Panc1 (cell line): ENCODE data around the gene CYB5B. TPM values are rescaled to one million over a fixed set of nuclear protein-coding genes. Genes with fewer than 3 reads are reported as not detected.

ENCODE experiments used
- ATAC-seq: fragments of 200-7000 bp; cut with Tn5 transposase; 2 replicates; pipeline ENCODE4 v1.9.1; 2020; ENCODE audit warnings: mild to moderate bottlenecking, moderate library complexity
- BruUV-seq: library from RNA; stranded (reverse); fragments of 400-500 nt; replicated peaks from 2 replicates; lab custom pipeline; 2021; lab: Mats Ljungman, UMichigan
- CTCF ChIA-PET: fragments of 300-600 bp; sonication (Branson Sonifier 250); formaldehyde crosslinking; loops from one replicate; lab custom pipeline; 2022; ENCODE audit warnings: antibody characterized with exemption; lab: Charles Lee
- POLR2A ChIA-PET: fragments of 300-600 bp; sonication (Branson Sonifier 250); formaldehyde crosslinking; loops from one replicate; lab custom pipeline; 2022; ENCODE audit warnings: antibody characterized with exemption; lab: Charles Lee
- DNase-seq: peaks from one replicate; pipeline ENCODE4 v3.0.0-alpha.2; 2010; ENCODE audit warnings: low read depth, low spot score
- H3K27ac ChIP-seq: 2 replicates; pipeline ENCODE4 v1.5.1; 2011; ENCODE audit warnings: mild to moderate bottlenecking, low read length, inconsistent platforms
- H3K27me3 ChIP-seq: fragments of 200-500 bp; sonication (Bioruptor generic); 2 replicates; pipeline ENCODE4 v1.6.0; 2014; ENCODE audit warnings: low read length, inconsistent platforms; ENCODE audit not compliant: control insufficient read depth, insufficient read depth
- H3K36me3 ChIP-seq: fragments of 200-500 bp; sonication (Bioruptor generic); 2 replicates; pipeline ENCODE4 v1.5.1; 2014; ENCODE audit warnings: inconsistent platforms, mild to moderate bottlenecking, low read length, moderate library complexity; ENCODE audit not compliant: control insufficient read depth, insufficient read depth
- H3K4me1 ChIP-seq: 2 replicates; pipeline ENCODE4 v1.5.1; 2011; ENCODE audit warnings: inconsistent platforms, mild to moderate bottlenecking, low read length, moderate library complexity; ENCODE audit not compliant: control insufficient read depth, insufficient read depth
- H3K4me3 ChIP-seq, 2 experiments: 2 replicates each; pipeline ENCODE4 v1.5.1; 2011 to 2012; ENCODE audit warnings: low read depth in 2 of 2, low read length in 2 of 2, mild to moderate bottlenecking in 2 of 2, inconsistent platforms in 1 of 2, moderate library complexity in 1 of 2
- H3K9me3 ChIP-seq: fragments of 200-500 bp; sonication (Bioruptor generic); 2 replicates; pipeline ENCODE4 v1.5.1; 2014; ENCODE audit warnings: low read depth, mild to moderate bottlenecking, inconsistent platforms, low read length, moderate library complexity; ENCODE audit not compliant: control insufficient read depth, insufficient read depth
- CTCF ChIP-seq: fragments of 450-650 bp; IDR thresholded peaks from 2 replicates; pipeline ENCODE4 v1.5.1; 2017; ENCODE audit warnings: mild to moderate bottlenecking
- POLR2AphosphoS5 ChIP-seq: IDR thresholded peaks from 2 replicates; pipeline ENCODE4 v1.6.1; 2012; ENCODE audit warnings: mild to moderate bottlenecking, low read depth, low read length, moderate library complexity
- REST ChIP-seq, 2 experiments: IDR thresholded peaks; 2 replicates each; pipeline ENCODE4 v1.6.1; 2011 to 2012; ENCODE audit warnings: low read depth in 2 of 2, control low read depth in 1 of 2, low read length in 1 of 2, mild to moderate bottlenecking in 1 of 2, moderate library complexity in 1 of 2; ENCODE audit not compliant: insufficient read depth in 1 of 2
- SIN3A ChIP-seq: IDR thresholded peaks from 2 replicates; pipeline ENCODE4 v1.6.1; 2012; ENCODE audit warnings: low read depth, mild to moderate bottlenecking, low read length, moderate library complexity, borderline replicate concordance; ENCODE audit not compliant: insufficient read depth
- TCF7L2 ChIP-seq: IDR thresholded peaks from 2 replicates; pipeline ENCODE4 v1.6.1; 2011; ENCODE audit warnings: mild to moderate bottlenecking, low read depth, low read length, inconsistent platforms
- in situ Hi-C: cut with HindIII; loops from 2 replicates; pipeline ENCODE4 v1.10.0; 2016; ENCODE audit warnings: low sequenced_read_pairs, low pct_unique_long_range_greater_than_20kb
- intact Hi-C: fragments of 100-400 bp; cut with micrococcal nuclease; formaldehyde crosslinking; loops from one replicate; pipeline ENCODE4 v1.10.0; 2022; ENCODE audit not compliant: unreplicated experiment
- total RNA-seq: library from RNA; stranded (reverse); gene quantifications from one replicate; pipeline ENCODE4 v1.2.1, GENCODE V29; 2021; ENCODE audit not compliant: unreplicated experiment

The CYB5B gene
- total RNA-seq, 1 experiment from 2014 or later = 326 TPM

- no peak for DNase-seq
- H3K36me3 ChIP-seq = no peaks in the 10 kb centered on the region
- H3K27me3 ChIP-seq = no peaks in the 10 kb centered on the region
- no peak for ATAC-seq
- no TSS peak for BruUV-seq
- H3K4me1 ChIP-seq = peaks cover 51% of the 10 kb centered on the region
- POLR2A ChIA-PET = interaction anchor here (0.6 kb wide), 1 partner anchor 16 kb away, joined by 3 read pairs; no protein-coding TSS in a partner anchor
- intact Hi-C loops (no loop called here), in situ Hi-C loops (no loop called here)
- no peak overlapping the region for H3K4me3 ChIP-seq
- H3K9me3 ChIP-seq = no peaks in the 10 kb centered on the region
- TF ChIP-seq SIN3A (no peak), CTCF (no peak), TCF7L2 (no peak)
- CTCF ChIA-PET = no interaction called here
- H3K27ac ChIP-seq = peak overlapping the region; percentile 95
These were observed 22.0 kb upstream of the CYB5B start for GRCh38 chr16:69402439-69402838.

GRCh38 chr16:69404275-69404805 is 20.1 kb upstream of the CYB5B start:
- no peak for DNase-seq
- H3K27ac ChIP-seq = peak overlapping the region; percentile 95
- ChIA-PET CTCF (interaction anchor here (0.7 kb wide), 2 partner anchors 13 to 25 kb away, joined by 6 to 8 read pairs; no protein-coding TSS in a partner anchor), POLR2A (interaction anchor here (1.0 kb wide), 1 partner anchor 14 kb away, joined by 3 read pairs; no protein-coding TSS in a partner anchor)
- TF ChIP-seq CTCF = no peak
- TF ChIP-seq REST (IDR thresholded peaks at IDR 0.05; ENCODE audit: insufficient read depth in 1 of 2, low read depth in 2 of 2, low read length in 1 of 2) = no peak
- peak; percentile 57 for TF ChIP-seq POLR2AphosphoS5
- TF ChIP-seq SIN3A = no peak
- TF ChIP-seq TCF7L2 = peak; percentile 99
- no peaks in the 10 kb centered on the region for H3K36me3 ChIP-seq
- no TSS peak for BruUV-seq
- ATAC-seq = peak; percentile 94
- intact Hi-C loops (no loop called here), in situ Hi-C loops (no loop called here)
- no peaks in the 10 kb centered on the region for H3K27me3 ChIP-seq
- peak overlapping the region in 1 of 2 experiments; percentile 13; a peak in 2 of 4 replicates for H3K4me3 ChIP-seq
- H3K9me3 ChIP-seq = no peaks in the 10 kb centered on the region
- H3K4me1 ChIP-seq = peaks cover 42% of the 10 kb centered on the region
